BE2C (cell line): ENCODE results near the gene TMEM220.

Experiments used
- DNase-seq: peaks from one replicate; pipeline ENCODE4 v3.0.0-alpha.2; 2020
- H3K27me3 ChIP-seq: fragments of 250-450 bp; sonication (Bioruptor Pico); 2 replicates; pipeline ENCODE4 v1.5.1; 2020; ENCODE audit warnings: mild to moderate bottlenecking
- H3K36me3 ChIP-seq: fragments of 250-450 bp; sonication (Bioruptor Pico); 2 replicates; pipeline ENCODE4 v1.5.1; 2020; ENCODE audit warnings: mild to moderate bottlenecking
- H3K4me1 ChIP-seq: fragments of 250-450 bp; sonication (Bioruptor Pico); 2 replicates; pipeline ENCODE4 v1.5.1; 2020
- H3K4me3 ChIP-seq: 2 replicates; pipeline ENCODE4 v1.5.1; 2011; ENCODE audit warnings: low read depth, low read length
- H3K9me3 ChIP-seq: fragments of 250-450 bp; sonication (Bioruptor Pico); 2 replicates; pipeline ENCODE4 v1.5.1; 2020
- TF ChIP-seq, protein P1 (sequence below): IDR thresholded peaks from 2 replicates; pipeline ENCODE4 v1.5.1; 2012; ENCODE audit warnings: mild to moderate bottlenecking, low read depth, low read length

The TMEM220 gene

DNA sequence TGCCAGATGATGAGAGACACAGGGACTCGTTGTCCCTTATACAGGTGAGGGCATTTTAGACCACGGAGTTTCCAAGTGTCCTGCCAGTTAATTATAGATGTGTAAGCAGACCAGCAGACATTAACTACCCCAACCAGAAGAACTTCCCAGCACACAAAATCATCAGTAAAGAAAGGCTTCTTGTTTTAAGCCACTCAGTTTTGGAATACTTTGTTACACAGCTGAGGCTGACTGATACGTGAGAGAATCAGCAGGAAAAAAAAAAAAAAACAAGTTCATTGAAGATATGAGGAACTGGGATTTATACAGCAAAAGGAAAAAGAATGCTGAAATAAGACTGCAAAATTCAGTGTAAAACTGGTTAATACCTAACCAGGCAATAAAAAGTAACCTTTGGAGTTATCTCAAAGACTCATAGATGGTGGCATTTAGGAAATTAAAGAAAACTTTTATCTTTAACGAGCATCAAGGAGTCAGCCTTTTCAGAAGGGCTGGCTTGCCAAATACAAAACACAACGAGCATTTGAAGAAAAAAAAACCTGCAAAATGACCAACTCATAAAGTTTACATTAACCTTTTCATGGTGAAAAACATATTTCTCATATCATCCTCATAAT is 46.0 kb upstream of the TMEM220 start:
- Histone ChIP-seq H3K36me3 (no peaks in the 10 kb centered on the region), H3K4me3 (no peak overlapping the region), H3K9me3 (no peaks in the 10 kb centered on the region), H3K27me3 (no peaks in the 10 kb centered on the region), H3K4me1 (no peaks in the 10 kb centered on the region)
- DNase-seq = no peak
- TF ChIP-seq, protein P1, sequence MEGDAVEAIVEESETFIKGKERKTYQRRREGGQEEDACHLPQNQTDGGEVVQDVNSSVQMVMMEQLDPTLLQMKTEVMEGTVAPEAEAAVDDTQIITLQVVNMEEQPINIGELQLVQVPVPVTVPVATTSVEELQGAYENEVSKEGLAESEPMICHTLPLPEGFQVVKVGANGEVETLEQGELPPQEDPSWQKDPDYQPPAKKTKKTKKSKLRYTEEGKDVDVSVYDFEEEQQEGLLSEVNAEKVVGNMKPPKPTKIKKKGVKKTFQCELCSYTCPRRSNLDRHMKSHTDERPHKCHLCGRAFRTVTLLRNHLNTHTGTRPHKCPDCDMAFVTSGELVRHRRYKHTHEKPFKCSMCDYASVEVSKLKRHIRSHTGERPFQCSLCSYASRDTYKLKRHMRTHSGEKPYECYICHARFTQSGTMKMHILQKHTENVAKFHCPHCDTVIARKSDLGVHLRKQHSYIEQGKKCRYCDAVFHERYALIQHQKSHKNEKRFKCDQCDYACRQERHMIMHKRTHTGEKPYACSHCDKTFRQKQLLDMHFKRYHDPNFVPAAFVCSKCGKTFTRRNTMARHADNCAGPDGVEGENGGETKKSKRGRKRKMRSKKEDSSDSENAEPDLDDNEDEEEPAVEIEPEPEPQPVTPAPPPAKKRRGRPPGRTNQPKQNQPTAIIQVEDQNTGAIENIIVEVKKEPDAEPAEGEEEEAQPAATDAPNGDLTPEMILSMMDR = no peak

DNA sequence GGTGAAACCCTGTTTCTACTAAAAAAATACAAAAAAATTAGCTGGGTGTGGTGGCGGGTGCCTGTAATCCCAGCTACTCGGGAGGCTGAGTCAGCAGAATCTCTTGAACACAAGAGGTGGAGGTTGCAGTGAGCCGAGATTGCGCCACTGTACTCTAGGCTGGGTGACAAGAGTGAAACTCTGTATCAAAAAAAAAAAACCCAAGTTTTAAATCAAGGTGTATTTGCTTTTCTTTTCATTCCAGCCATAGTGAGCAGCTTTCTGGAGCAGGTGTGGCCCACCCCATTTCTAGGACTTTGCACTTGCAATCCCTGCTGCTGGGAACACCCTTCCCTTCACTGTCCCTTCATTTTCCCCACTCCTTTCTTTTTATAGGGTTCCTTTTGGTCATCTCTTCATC is 45.2 kb upstream of the TMEM220 start:
- H3K9me3 ChIP-seq = no peaks in the 10 kb centered on the region
- H3K36me3 ChIP-seq = no peaks in the 10 kb centered on the region
- no peak for DNase-seq
- H3K4me3 ChIP-seq = no peak overlapping the region
- H3K27me3 ChIP-seq = no peaks in the 10 kb centered on the region
- TF ChIP-seq, protein P1 = no peak
- no peaks in the 10 kb centered on the region for H3K4me1 ChIP-seq

DNA sequence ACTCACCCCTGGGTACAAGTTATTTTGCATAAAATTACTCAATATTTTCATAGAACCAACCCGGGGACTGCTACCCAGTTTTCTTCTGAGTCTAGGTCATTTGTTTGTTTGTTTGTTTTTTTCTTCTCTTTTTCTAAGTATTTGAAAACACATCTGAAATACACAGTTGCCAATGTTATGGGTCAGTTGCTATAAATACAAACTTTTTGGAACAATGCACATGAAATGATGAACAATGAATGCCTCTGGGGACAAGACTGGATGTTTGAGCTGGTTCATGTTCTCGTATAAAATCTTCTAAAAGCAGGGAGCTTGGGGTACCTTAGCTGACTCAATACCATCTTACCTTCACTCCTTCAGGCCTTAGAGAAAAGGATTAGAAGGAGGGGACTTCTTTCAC is 43.6 kb upstream of the TMEM220 start:
- DNase-seq = no peak
- H3K4me3 ChIP-seq = no peak overlapping the region
- H3K4me1 ChIP-seq = no peaks in the 10 kb centered on the region
- H3K36me3 ChIP-seq = no peaks in the 10 kb centered on the region
- TF ChIP-seq, protein P1 = no peak
- H3K9me3 ChIP-seq = no peaks in the 10 kb centered on the region
- H3K27me3 ChIP-seq = no peaks in the 10 kb centered on the region

DNA sequence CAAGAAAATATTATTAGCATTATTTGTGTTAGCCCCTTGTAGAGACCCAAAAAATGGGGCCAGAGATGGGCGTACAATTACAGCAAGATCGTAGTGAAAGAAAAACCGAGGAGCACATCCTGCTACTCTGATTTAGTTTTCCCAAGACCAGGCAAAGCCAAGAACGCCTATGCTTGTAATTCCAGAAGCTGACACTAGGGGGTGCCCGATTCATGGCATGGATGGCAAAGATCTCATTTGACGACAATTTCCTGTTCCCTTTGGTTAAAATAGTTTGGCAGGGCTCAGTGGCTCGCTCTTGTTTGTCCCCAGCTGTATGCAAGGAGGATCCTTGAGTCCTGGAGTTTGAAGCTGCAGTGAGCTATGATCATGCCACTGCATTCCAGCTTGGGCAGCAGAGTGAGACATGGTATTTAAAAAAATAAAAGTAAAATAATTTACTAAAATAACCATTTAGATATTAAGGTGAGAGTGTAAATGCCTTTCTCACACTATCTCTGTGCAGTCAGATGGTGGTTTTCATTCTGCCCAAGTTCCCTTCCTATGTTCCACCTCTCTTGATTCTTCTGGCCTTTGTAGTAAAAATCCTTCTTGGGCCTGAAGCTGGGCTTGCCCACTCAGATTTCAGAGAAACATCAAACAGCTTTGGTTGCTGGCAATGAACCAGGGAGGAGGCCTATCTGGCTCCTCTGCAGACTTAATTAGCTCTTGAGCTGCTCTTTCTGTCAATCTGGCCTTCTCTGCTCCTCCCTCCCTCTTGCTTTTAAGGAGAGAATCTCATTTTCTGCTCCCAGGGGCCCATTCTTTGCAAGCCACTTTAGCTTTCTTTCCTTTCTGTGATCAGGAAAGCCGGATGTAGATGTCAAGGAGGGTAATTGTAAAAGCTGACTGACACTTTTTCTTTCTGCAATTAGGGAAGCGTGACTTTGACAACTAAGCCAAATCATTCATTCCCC is 42.9 kb upstream of the TMEM220 start:
- Histone ChIP-seq H3K4me3 (no peak overlapping the region), H3K36me3 (no peaks in the 10 kb centered on the region), H3K27me3 (no peaks in the 10 kb centered on the region), H3K9me3 (no peaks in the 10 kb centered on the region), H3K4me1 (no peaks in the 10 kb centered on the region)
- TF ChIP-seq, protein P1 = peak; percentile 68
- DNase-seq = peak; percentile 18

DNA sequence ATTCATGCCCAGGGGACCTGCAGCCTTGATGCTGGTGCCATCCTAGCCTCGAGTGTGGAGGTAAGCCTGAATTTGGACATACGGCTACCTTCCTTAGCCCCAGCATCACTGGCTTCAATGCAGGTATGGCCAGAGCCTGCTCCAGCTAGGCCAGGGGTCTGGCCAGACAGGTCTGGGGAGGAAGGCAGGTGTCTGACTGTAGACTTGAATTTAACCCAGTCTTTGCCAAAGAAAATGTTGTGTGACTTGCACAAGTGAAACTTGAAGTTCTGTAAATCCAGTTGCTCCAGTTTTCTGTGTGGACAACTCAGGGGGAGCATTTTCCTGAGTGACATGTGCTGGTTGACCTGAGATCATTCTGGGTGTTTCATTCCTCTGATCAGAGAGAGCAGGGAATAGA is 41.3 kb upstream of the TMEM220 start:
- H3K4me3 ChIP-seq = no peak overlapping the region
- H3K36me3 ChIP-seq = no peaks in the 10 kb centered on the region
- no peak for DNase-seq
- no peaks in the 10 kb centered on the region for H3K27me3 ChIP-seq
- no peaks in the 10 kb centered on the region for H3K4me1 ChIP-seq
- H3K9me3 ChIP-seq = no peaks in the 10 kb centered on the region
- TF ChIP-seq, protein P1 = no peak

DNA sequence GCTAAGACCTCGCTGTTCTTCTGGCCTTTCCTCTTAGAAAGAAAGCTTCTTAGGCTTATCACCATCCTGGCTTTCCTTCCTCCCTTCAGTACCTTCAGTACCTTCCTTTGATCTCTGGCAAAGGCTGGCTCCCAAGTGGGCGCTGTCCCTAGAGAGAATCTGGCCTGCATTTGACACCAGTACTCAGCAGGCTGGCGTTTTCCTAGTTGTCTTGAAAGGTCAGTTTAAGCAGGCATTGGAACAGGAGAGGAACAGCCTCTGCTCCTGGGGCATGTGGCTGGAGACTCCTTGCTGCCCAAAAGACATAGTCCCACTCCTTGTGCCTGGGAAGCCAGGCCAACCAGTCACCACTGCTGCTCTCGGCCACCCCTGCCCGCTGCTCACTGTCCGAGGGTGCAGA is 40.0 kb upstream of the TMEM220 start:
- no peaks in the 10 kb centered on the region for H3K4me1 ChIP-seq
- no peaks in the 10 kb centered on the region for H3K27me3 ChIP-seq
- H3K4me3 ChIP-seq = no peak overlapping the region
- no peaks in the 10 kb centered on the region for H3K36me3 ChIP-seq
- DNase-seq = no peak
- TF ChIP-seq, protein P1 = no peak
- H3K9me3 ChIP-seq = no peaks in the 10 kb centered on the region
